ENCODE results near the gene UBE2O.

Gene UBE2O

GRCh38 chr17:76462556-76463290 is 9.8 kb upstream of the UBE2O start:
- no peak for DNase-seq

- no peak for DNase-seq
Measured at GRCh38 chr17:76461765-76462555, 9.0 kb upstream of the UBE2O start.

DNA sequence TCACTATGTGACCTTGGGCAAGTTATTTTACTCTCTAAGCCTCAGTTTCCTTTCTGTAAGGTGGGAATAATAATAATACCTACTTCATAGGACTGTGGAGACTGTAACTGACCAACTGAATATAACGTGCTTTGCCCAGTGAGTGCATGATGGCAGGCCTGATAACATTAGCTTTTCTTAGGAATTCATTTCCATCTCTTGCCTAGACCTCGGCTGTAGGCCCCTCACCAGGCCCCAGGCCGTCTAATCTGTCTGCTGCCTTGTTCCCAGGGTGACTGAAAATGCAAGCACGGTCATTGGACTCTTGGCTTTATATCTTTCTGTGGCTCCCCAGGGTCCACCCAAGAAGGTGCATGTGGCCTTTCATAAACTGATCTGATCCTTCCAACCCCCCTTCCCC is 6.7 kb upstream of the UBE2O start:
- no peak for DNase-seq

DNA sequence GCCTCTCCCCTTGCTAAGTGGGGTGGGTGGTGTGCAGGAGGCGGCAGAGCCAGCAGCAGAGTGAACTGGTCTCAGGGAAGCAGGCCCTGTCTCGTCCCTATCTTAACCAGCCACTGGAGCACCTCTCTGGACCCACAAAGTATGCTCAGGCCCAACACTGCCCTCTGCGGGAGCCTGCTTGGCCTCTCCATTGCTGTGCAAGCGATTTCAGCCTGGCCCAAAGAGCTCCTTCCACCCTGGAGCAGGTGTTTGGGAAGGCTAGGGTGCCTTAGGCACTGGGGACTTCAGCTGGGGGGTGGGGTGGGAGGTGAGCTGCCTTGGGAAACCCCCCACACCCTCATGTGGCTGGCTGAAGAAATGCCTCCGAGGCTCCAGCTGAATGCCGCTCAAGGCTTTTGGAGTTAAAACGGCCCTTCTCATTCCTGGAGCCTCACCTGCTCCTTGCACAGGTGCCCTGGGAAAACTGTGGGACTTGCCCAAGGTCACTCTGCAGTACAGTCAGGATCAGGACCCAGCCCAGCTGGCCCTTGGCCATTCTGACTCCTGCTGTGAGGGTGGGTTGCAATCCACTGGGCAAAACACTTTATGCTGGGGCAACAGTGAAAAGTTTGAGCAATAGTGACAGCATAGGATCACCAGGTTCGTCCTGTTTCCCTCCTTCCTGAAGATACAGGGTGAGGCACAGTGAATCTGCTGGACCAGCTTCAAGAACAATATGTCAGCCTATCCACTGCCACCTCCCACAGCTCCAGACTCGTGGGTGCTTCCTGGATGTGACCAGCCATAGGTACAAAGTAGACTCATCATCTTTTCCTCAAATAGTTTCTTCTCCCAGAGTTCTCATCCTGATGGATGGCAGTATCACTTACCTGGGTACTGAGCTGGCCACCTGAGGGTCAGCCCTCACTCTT is 5.9 kb upstream of the UBE2O start:
- no peak for DNase-seq

- no peak for DNase-seq
Measured at GRCh38 chr17:76453431-76453743, 435 bp upstream of the UBE2O start.

- no peak for DNase-seq
Measured at GRCh38 chr17:76452127-76452659, 759 bp downstream of the UBE2O start.

DNA sequence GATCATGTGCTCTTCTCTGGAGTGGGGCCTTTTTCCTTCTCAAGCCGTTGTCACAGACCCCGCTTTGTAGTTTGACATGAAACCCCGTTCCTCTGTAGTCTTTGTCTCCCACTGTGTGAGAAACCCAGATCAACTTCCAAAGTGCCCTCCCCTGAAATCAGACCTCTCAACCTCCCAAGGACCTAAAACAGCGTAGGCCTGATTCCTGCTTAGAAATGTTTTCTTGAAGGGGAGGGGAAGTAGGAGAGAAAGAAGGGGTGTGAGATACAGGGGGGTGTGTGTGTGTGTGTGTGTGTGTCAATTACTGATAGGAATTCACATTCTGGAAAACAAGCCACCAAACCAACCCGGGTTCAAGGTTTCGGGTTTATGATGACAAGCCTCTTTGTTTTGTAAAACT is 1.4 kb downstream of the UBE2O start:
- no peak for DNase-seq

DNA sequence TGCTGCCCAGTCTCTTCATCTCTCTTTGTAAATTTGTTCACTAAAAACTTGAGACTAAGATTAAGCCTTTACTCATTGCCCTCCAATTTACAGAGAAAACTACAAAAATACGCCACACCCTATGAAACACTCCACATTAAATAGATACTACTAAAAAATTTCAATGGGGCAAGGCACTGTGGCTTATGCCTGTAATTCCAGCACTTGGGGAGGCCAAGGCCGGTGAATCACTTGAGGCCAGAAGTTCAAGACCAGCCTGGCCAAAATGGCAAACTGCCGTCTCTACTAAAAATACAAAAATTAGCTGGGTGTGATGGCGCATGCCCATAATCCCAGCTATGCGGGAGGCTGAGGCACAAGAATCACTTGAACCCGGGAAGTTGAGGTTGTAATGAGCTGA is 3.8 kb downstream of the UBE2O start:
- no peak for DNase-seq

DNA sequence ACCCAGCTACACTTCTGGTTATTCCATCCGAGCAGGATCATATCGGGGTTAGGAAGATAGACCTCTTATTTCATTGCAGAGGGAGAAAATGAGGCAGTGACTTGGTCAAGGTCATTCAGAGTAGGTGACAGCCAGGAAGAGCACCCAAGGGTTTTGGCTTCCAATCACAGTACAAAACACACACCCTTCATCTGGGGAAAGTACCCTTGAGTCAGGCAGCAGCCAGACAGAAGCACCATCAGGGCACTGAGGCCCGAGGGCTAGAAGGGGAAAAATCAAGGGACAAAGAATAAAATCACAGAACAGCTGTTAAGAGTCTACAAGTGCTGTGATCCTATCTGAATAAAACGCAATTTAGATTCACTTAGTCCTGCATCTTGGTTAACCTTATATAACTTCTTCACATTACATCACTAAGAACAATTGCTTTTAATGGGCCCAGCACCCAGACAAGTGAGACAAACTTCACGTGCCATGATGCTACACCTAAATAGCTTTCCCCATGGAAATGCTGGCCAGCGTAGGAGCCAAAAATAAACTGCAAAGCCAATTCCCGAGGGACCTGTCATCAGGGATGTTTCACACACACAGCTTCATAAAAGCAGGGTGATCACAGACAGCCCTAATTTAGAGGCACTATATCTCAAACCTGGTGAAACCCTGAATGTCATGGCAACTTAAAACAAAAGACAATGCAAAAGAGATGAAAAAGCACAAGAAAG is 4.9 kb downstream of the UBE2O start:
- no peak for DNase-seq

- no peak for DNase-seq
Measured at GRCh38 chr17:76446449-76447231, 6.3 kb downstream of the UBE2O start.

DNA sequence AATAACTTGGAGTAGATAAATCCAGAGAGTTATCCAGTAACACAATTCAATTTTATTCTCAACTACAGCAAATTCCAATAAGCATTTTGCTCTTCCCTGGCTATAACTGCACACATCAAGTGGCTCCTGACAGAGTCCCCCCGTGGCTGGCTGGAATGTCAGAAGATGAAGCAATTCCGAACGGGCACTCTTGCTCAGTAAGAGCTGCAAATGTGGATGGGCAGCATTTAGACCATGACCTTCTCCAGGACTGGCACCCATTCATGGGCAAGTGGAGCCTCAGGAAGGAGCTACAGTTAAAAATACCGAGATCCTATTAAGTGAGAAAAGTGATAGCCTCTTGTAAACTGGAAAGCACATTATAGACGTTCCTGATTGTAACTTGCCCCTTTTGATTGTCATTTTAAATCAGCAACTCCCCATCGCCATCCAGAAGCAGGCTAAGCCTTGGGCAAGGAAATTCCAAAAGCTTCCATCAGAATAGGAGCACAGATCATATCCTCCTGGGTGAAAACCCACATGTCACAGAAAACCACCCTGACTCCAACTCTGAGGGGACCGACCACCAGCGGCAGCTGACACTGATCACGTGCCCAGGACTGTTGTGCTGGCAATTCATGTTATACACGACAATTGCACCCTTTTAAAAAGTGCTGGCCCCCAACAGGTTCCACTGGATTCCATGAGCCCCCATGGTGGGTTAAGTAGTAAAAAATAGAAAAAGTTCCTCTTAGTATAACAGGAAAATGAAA is 7.1 kb downstream of the UBE2O start:
- no peak for DNase-seq

DNA sequence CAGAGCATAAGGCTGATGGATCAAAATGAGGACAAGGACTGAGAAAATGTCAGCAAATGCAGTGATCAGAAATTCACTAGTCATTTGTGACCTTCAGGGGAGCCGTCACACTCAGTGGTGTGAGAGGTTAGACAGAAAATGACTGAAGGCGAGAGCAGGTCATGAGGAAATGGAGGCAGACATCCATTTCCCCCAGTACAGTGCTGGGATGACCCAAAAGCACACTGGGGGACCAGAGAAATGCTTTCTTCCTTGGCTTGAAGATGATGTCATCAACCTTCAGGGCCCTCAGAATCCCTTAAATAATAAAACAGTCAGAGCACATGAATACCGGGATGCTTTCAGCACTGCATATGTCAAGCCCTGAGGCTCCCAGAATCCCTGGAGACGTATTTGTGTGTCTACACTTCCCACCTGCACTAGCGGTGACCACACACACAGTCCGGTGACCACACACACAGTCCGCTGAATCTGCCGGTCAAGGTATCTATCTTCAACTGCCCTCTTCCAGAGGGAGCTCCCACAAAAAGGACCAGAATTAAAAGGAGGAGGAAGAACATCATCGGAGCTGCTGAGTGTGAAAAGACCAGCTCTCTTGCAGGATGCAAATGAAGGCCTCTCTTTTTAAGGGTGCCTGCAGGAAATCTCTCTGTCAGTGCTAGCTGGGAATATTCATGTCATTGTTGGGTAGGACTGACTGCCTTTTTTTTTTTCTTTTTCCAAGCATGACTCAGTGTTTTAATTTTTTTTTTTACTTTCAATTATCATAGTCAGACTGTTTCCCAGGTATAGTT is 8.2 kb downstream of the UBE2O start:
- DNase-seq: no peak

DNA sequence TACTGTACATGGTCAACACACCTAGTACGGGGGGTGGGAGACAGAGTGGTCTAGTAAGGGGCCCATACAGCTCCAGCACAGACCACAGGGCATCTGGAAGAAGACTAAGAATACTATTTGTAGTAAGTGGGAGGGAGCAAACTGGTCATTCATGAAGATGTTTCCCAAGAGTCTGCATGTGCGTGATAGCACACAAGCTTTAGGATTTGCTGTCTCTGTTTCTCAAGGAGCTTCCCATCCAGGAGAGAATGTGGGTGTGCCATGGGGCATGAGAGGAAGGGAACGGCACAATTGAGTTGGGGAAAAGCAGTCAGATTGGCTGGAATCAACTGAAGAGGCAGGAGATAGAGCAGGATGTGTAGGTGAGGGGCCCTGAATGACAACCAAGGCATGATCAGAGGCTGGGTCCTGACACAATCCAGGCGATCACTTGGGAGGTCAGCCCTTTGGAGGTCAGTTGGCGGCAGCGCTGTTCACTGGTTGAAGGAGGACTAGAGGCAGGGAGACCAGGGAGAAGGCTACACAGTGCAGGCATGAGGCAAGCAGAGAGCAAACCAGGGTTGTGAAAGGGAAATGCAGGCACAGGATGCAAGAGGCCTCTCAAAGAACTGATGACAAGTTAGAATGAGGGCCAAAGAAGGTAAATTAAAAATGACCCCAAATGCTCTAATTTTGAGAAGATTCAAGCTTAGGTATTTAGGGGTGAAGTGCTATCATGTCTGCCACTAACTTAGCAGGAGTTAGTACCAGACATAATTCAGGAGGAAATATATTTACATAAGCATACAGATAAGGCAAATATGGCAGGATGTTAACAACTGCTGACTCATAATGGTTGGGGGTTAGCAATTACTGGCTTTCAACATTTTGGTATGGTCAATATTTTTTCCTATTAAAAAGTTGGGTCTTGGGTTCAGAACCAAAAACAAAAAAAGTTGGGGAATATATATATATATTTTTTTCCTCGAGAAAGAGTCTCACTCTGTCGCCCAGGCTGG is 10.3 kb downstream of the UBE2O start:
- DNase-seq: no peak

DNA sequence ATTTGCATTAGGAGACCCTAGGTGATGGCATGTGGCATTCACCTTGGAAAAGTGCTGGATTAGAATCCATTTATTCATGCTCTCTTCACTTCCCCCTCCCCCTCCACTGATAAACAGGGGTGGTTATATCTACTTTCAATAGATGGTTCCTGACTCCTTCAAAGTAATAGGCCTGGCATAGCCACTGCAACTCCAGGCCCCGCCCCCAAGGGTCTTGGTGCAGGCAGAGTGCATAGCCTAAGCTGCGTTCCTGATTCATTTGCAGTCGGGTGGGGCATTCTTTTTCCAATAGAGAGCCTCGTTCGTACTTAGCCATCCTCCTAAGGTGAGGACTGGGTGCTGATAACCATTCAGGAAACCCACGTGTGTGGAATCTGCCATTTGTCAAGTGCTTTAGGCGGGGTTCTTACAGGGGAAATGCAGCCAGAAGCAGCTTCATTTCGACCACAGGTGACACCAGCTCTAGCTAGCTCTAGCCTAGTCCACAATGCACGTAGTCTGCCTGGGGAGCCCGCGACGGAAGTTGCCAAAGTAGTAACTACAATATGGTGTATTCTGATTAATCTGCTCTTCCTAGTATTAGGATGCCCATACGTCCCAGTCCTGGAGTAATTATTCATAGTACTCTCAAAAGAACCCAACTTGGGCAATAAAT is 11.1 kb downstream of the UBE2O start:
- no peak for DNase-seq

DNA sequence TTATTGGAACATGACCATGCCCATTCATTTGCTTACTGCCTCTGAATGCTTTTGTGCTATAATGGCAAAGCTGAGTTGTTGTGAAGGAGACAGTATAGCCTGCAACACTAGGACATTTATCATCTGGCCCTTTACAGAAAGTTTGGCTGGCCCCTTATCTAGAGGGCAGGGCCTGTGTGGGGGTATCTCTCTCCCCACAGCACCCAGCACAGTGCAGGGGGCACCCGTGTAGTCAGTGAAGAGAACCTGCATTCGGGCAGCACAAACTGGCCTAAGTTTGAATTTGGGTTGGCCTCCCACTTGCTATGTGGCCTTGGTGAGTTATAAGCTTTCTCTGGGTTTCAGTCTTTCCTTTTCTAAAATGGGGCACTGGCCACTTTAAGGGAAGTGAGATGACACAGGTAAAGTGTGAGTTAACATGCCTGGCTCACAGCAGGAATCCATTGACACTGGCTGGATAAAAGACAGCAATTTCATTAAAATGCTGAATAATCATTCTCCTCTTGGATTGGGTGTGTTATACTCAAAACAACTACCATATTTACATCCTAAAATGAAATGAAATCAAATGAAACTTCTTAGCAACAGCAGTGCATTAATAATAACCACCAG is 12.1 kb downstream of the UBE2O start:
- no peak for DNase-seq

GRCh38 chr17:76439314-76439928 is 13.5 kb downstream of the UBE2O start:
- DNase-seq: no peak

GRCh38 chr17:76438906-76439305 is 14.0 kb downstream of the UBE2O start:
- DNase-seq: no peak

Measured in stimulated activated CD4-positive, alpha-beta T cell treated with anti-CD3 and anti-CD28 coated beads, Interleukin-2, amount 100 ng/mL, for 48 hours (primary cell).